NCI-H2029 (cell line): ENCODE results near the gene SMARCB1.

ENCODE experiments used
- DNase-seq: peaks from one replicate; lab custom pipeline; 2025; lab: John Stamatoyannopoulos, UW

SMARCB1 gene

GRCh38 chr22:23786752-23787599 lies at the start of gene SMARCB1:
Gene SMARCB1, plus strand, starts transcription at chr22:23786966. Its CDS starts 204 bp downstream, at chr22:23787170.
- DNase-seq: peak; percentile 69

GRCh38 chr22:23737696-23738095 lies 49.1 kb upstream of the SMARCB1 start:
- no peak for DNase-seq

- no peak for DNase-seq
Observed at GRCh38 chr22:23742505-23743264, 44.1 kb upstream of the SMARCB1 start.

- no peak for DNase-seq
Observed at GRCh38 chr22:23743303-23743705, 43.5 kb upstream of the SMARCB1 start.

- DNase-seq: no peak
Observed at GRCh38 chr22:23744001-23744400, 42.8 kb upstream of the SMARCB1 start.

GRCh38 chr22:23744485-23744884 lies 42.3 kb upstream of the SMARCB1 start:
- no peak for DNase-seq

- no peak for DNase-seq
Observed at GRCh38 chr22:23745791-23746190, 41.0 kb upstream of the SMARCB1 start.

- DNase-seq: no peak
Observed at GRCh38 chr22:23749841-23750301, 36.9 kb upstream of the SMARCB1 start.

GRCh38 chr22:23750367-23750713 lies 36.4 kb upstream of the SMARCB1 start:
- DNase-seq: no peak

- peak; percentile 80 for DNase-seq
Observed at GRCh38 chr22:23750714-23751440, 35.9 kb upstream of the SMARCB1 start, which contains the start of gene ZNF70. Gene ZNF70, minus strand, starts transcription at chr22:23751112. Its CDS starts 5,972 bp downstream, at chr22:23745140.

GRCh38 chr22:23751441-23751996 lies 35.2 kb upstream of the SMARCB1 start:
- no peak for DNase-seq

GRCh38 chr22:23752090-23752691 lies 34.6 kb upstream of the SMARCB1 start:
- DNase-seq: no peak

GRCh38 chr22:23752750-23753149 lies 34.0 kb upstream of the SMARCB1 start:
- DNase-seq: no peak

GRCh38 chr22:23753385-23753784 lies 33.4 kb upstream of the SMARCB1 start:
- no peak for DNase-seq

- DNase-seq: no peak
Observed at GRCh38 chr22:23754220-23754919, 32.4 kb upstream of the SMARCB1 start, which contains the start of gene VPREB3. Gene VPREB3, minus strand, starts transcription at chr22:23754425. Its CDS starts 62 bp downstream, at chr22:23754363.

- no peak for DNase-seq
Observed at GRCh38 chr22:23754980-23755636, 31.7 kb upstream of the SMARCB1 start.

GRCh38 chr22:23755711-23756110 lies 31.1 kb upstream of the SMARCB1 start:
- no peak for DNase-seq

GRCh38 chr22:23756891-23757290 lies 29.9 kb upstream of the SMARCB1 start:
- DNase-seq: no peak

GRCh38 chr22:23759566-23759965 lies 27.2 kb upstream of the SMARCB1 start:
- no peak for DNase-seq

- DNase-seq: no peak
Observed at GRCh38 chr22:23760056-23760455, 26.7 kb upstream of the SMARCB1 start.
